GM20000 (cell line): ENCODE results near the gene TAF1.
"Not testable (repeated sequence)": the region's sequence is repeated elsewhere in the genome, so short reads cannot be mapped to it uniquely, and the experiment has no call there.

ENCODE experiments used
- DNase-seq: peaks from one replicate; pipeline ENCODE4 v3.0.0; 2012; ENCODE audit warnings: low spot score
- CTCF ChIP-seq: IDR thresholded peaks from 2 replicates; pipeline ENCODE4 v1.5.1; 2012; ENCODE audit warnings: mild to moderate bottlenecking, control low read depth; ENCODE audit errors: extremely low read depth, missing control alignments

The TAF1 gene

GRCh38 chrX:71450433-71451106 lies 84.4 kb downstream of the TAF1 start:
- TF ChIP-seq CTCF: no peak
- no peak for DNase-seq

GRCh38 chrX:71451518-71451917 lies 85.4 kb downstream of the TAF1 start:
- DNase-seq: not testable (repeated sequence)

- DNase-seq: no peak
- no peak for TF ChIP-seq CTCF
These were observed 86.9 kb downstream of the TAF1 start for GRCh38 chrX:71453056-71453455.

GRCh38 chrX:71454222-71454621 lies 88.1 kb downstream of the TAF1 start:
- DNase-seq: no peak
- TF ChIP-seq CTCF: no peak

- no peak for DNase-seq
- TF ChIP-seq CTCF: no peak
These were observed 92.7 kb downstream of the TAF1 start for GRCh38 chrX:71458866-71459265.

GRCh38 chrX:71464968-71465367 lies 98.8 kb downstream of the TAF1 start:
- no peak for TF ChIP-seq CTCF
- no peak for DNase-seq

- no peak for DNase-seq
- no peak for TF ChIP-seq CTCF
These were observed 100.9 kb downstream of the TAF1 start for GRCh38 chrX:71466979-71467523.
